Heart left ventricle (tissue), 16 donors: ENCODE results near the gene FRRS1. TPM values are rescaled to one million over a fixed set of nuclear protein-coding genes. Genes with fewer than 3 reads are reported as not detected.

Experiments
- ATAC-seq, 4 donors: fragments of 200-7000 bp; cut with Tn5 transposase; one replicate each; pipeline ENCODE4 v1.9.1; 2020 to 2022; ENCODE audit warnings: moderate library complexity in 4 of 4, mild to moderate bottlenecking in 3 of 4, moderate number of reproducible peaks in 1 of 4
- DNase-seq, 5 donors: peaks; one replicate each; pipeline ENCODE4 v3.0.0-alpha.2; 2020
- H3K27ac ChIP-seq, 12 donors: fragments of 200-600 bp; sonication (generic) in 4 of 12; one replicate each; pipeline versions ENCODE4 v1.5.0 to v1.8.0; 2016 to 2022; ENCODE audit warnings: mild to moderate bottlenecking in 2 of 12
- H3K27me3 ChIP-seq, 9 donors: fragments of 200-600 bp; sonication (generic) in 2 of 9; one replicate each; pipeline versions ENCODE4 v1.5.1 to v1.8.0; 2016 to 2022; ENCODE audit warnings: mild to moderate bottlenecking in 3 of 9
- H3K36me3 ChIP-seq, 9 donors: fragments of 200-600 bp; sonication (generic) in 2 of 9; one replicate each; pipeline versions ENCODE4 v1.5.0 to v1.8.0; 2018 to 2022; ENCODE audit warnings: mild to moderate bottlenecking in 2 of 9
- H3K4me1 ChIP-seq, 12 donors: fragments of 200-600 bp; sonication (generic) in 4 of 12; one replicate each; pipeline versions ENCODE4 v1.5.0 to v1.8.0; 2016 to 2022; ENCODE audit warnings: mild to moderate bottlenecking in 3 of 12
- H3K4me3 ChIP-seq, 12 donors: fragments of 200-600 bp; sonication (generic) in 4 of 12; one replicate each; pipeline versions ENCODE4 v1.5.0 to v1.8.0; 2017 to 2022; ENCODE audit warnings: mild to moderate bottlenecking in 9 of 12, moderate library complexity in 4 of 12
- H3K9me3 ChIP-seq, 12 donors: fragments of 200-600 bp; sonication (generic) in 4 of 12; one replicate each; pipeline versions ENCODE4 v1.5.0 to v1.8.0; 2016 to 2022; ENCODE audit warnings: mild to moderate bottlenecking in 1 of 12
- CTCF ChIP-seq, 12 donors: fragments of 200-600 bp; sonication (generic) in 4 of 12; IDR thresholded peaks; one replicate each; pipeline versions ENCODE4 v1.5.0 to v1.8.0; 2018 to 2022; ENCODE audit warnings: antibody characterized with exemption in 12 of 12, mild to moderate bottlenecking in 5 of 12
- POLR2A ChIP-seq, 2 donors: fragments of 450-650 bp; IDR thresholded peaks; one replicate each; pipeline ENCODE4 v1.6.1; 2017; ENCODE audit warnings: antibody characterized with exemption in 2 of 2, mild to moderate bottlenecking in 2 of 2, moderate library complexity in 2 of 2
- WGBS, 4 donors: extraction: QIAGEN DNeasy Blood & Tissue Kit in 2 of 4; methylation state at CpG; one replicate each; pipeline versions ENCODE4 v1.1.5 to v1.1.7; 2013 to 2018; 5-methylcytosine and 5-hydroxymethylcytosine counted together
- intact Hi-C, 10 donors: fragments of 100-400 bp; cut with DNase I; formaldehyde crosslinking; loops; one replicate each; pipeline versions ENCODE4 v1.11.1 to v1.14.2; 2022
- polyA plus RNA-seq, 2 donors: library from polyadenylated mRNA; stranded (reverse); fragments of 200-250 nt; gene quantifications; one replicate each; pipeline ENCODE4 v1.2.3, GENCODE V29; 2013
- total RNA-seq, 9 donors: library from RNA; depleted of rRNA in 2 of 9; stranded (reverse); fragments of >200 nt in 2 of 9; fragmentation: NEBNext Ultra II Directional in 3 of 9; extraction: Animal tissue kit (Norgen Biotek cat#: 25700) in 3 of 9; gene quantifications; one replicate each; pipeline versions ENCODE4 v1.1.0 to v1.2.4, GENCODE V29; 2016 to 2023
- donor health status: ischemic (EF 13 %, LVEDD 7.1; RV severe dilation, severe dysfunction).
- donor health status: healthy with polysubstance abuse.
- donor health status: DM: no; HTN: yes; CAD: no.
- donor health status: DM: no; HTN: no; CAD: no.
- donor health status: ischemic (EF 25% LVEDD 6.9; RV normal size, moderate dysfunction).
- donor health status: ischemic (EF 25% LVEDD 5.7; RV mildly dilated, moderate dysfunction).
- donor health status: healthy.
- donor health status: DM: yes; HTN: yes; CAD: no.
- donor health status: ischemic (EF 35%, LVEDD 5.7; RV mildly dilated, moderate dysfunction).
- donor health status: nonischemic (EF 11% LVEDD 7.7; RV severe dilation, severe dysfunction).
- donor health status: DM: yes; HTN: yes; CAD: no.
- donor health status: PGD.
- donor health status: ischemic (EF 29% LVEDD 5.4; RV normal size, mild dysfunction).
- donor health status: nonischemic (EF 23%, LVEDD 6.1; RV moderate dilation, normal function).

The FRRS1 gene
- total and polyA plus RNA-seq, 11 donors: 0.50 to 9.3 (median 5.4) TPM

GRCh38 chr1:99659755-99660210 is 106.7 kb downstream of the FRRS1 start:
- intact Hi-C loops: loop anchor here in 2 of 10 donors (5.0 to 10.0 kb wide), 2 partner anchors 125 to 127 kb away; no protein-coding TSS in a partner anchor
- Histone ChIP-seq H3K9me3 (no peaks in the 10 kb centered on the region), H3K4me3 (peak overlapping the region in 2 of 12 donors; percentile 1 to 19), H3K27me3 (no peaks in the 10 kb centered on the region), H3K27ac (peak overlapping the region; percentile 26 to 98 (median 76)), H3K4me1 (peaks cover 29 to 100% (median 76%) of the 10 kb centered on the region in 12 donors), H3K36me3 (peaks cover 0 to 24% (median 19%) of the 10 kb centered on the region in 9 donors)
- whole genome bisulfite sequencing, 4 donors: 11 to 42% (median 27%) methylated on average over 2 of the region's 2 CpGs
- DNase-seq: peak in 2 of 5 donors; percentile 27 to 28
- TF ChIP-seq POLR2A (IDR thresholded peaks at IDR 0.05) (no peak), CTCF (IDR thresholded peaks at IDR 0.05) (no peak)
- peak; percentile 59 to 78 (median 66) for ATAC-seq

Other genes starting within 250 kb of the FRRS1 start
- 100 to 1,000 TPM in 7 of 9 donors, 10 to 100 TPM in 2; 74.0 to 236 (median 120) TPM for gene PALMD, start 120.5 kb downstream of the FRRS1 start, total RNA-seq
- gene PALMD, start 120.5 kb downstream of the FRRS1 start, polyA plus RNA-seq: 100 to 1,000 TPM in 1 of 2 donors, 10 to 100 TPM in 1; 95.2 to 134 TPM
- 10 to 100 TPM; 19.1 to 70.4 (median 52.9) TPM for gene AGL, start 83.7 kb upstream of the FRRS1 start, total RNA-seq
- 10 to 100 TPM; 18.1 to 28.1 TPM for gene AGL, start 83.7 kb upstream of the FRRS1 start, polyA plus RNA-seq
- 10 to 100 TPM in 2 of 9 donors, 1 to 10 TPM in 7; 5.2 to 10.9 (median 7.1) TPM for gene SLC35A3, start 203.4 kb upstream of the FRRS1 start, total RNA-seq
- 1 to 10 TPM; 4.4 to 6.4 TPM for gene SLC35A3, start 203.4 kb upstream of the FRRS1 start, polyA plus RNA-seq